Keratinocyte (primary cell): ENCODE data around the gene ANKRD39.
"Not testable (repeated sequence)": the region's sequence is repeated elsewhere in the genome, so short reads cannot be mapped to it uniquely, and the experiment has no call there.

Experiments
- CTCF ChIP-seq, 3 experiments: IDR thresholded peaks in 1 of 3; conservative IDR thresholded peaks in 1 of 3; optimal IDR thresholded peaks in 1 of 3; 2 replicates in 2 of 3; 3 replicates in 1 of 3; pipeline versions ENCODE3 to v1.5.1; 2011; ENCODE audit warnings: low read length in 3 of 3, mild to moderate bottlenecking in 3 of 3, moderate library complexity in 2 of 3, control low read depth in 1 of 3, inconsistent platforms in 1 of 3; ENCODE audit not compliant: insufficient read depth in 2 of 3; ENCODE audit errors: extremely low read depth in 1 of 3
- EZH2 ChIP-seq: IDR thresholded peaks from one replicate; pipeline ENCODE4 v1.6.1; 2012; ENCODE audit warnings: inconsistent platforms, mild to moderate bottlenecking, low read length, moderate library complexity

GRCh38 chr2:96889502-96889901 lies 31.7 kb upstream of the ANKRD39 start:
- TF ChIP-seq CTCF (optimal IDR thresholded peaks at IDR 0.05 in 1 of 3, IDR thresholded peaks at IDR 0.05 in 1 of 3, conservative IDR thresholded peaks at IDR 0.05 in 1 of 3; ENCODE audit: extremely low read depth in 1 of 3, insufficient read depth in 2 of 3, low read length in 3 of 3); EZH2: not testable (repeated sequence)
